ENCODE measurements around the gene PIGA.
"Not testable (repeated sequence)": the region's sequence is repeated elsewhere in the genome, so short reads cannot be mapped to it uniquely, and the experiment has no call there.

Gene PIGA

DNA sequence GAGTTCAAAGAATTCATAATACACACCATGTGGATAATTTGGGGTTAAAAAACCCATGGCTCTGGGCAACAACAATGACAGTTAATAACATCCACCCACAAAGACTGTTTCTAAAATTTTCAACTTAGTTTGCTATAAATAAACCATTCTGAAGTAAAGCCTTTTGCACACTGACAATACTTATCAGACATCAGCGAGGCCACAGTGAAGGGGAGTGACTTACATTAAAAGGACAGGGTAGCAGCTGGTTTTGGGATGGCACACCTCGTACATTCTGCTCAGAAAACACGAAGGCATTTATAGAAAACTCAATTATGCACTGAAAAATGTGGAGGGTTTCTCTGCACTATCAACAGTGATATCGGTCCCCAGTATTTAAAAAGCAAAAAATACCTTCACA, 15.0 kb downstream of the PIGA start:
- TF ChIP-seq, protein P1, sequence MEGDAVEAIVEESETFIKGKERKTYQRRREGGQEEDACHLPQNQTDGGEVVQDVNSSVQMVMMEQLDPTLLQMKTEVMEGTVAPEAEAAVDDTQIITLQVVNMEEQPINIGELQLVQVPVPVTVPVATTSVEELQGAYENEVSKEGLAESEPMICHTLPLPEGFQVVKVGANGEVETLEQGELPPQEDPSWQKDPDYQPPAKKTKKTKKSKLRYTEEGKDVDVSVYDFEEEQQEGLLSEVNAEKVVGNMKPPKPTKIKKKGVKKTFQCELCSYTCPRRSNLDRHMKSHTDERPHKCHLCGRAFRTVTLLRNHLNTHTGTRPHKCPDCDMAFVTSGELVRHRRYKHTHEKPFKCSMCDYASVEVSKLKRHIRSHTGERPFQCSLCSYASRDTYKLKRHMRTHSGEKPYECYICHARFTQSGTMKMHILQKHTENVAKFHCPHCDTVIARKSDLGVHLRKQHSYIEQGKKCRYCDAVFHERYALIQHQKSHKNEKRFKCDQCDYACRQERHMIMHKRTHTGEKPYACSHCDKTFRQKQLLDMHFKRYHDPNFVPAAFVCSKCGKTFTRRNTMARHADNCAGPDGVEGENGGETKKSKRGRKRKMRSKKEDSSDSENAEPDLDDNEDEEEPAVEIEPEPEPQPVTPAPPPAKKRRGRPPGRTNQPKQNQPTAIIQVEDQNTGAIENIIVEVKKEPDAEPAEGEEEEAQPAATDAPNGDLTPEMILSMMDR (IDR thresholded peaks at IDR 0.05; ENCODE audit: insufficient read depth, low read length, poor library complexity, severe bottlenecking): no peak
- DNase-seq (ENCODE audit: extremely low read depth, insufficient read length): no peak
- H3K27me3 ChIP-seq (replicated peaks; ENCODE audit: control insufficient read depth, insufficient read depth, low read length): no peaks in the 10 kb centered on the region
- H3K36me3 ChIP-seq (ENCODE audit: control insufficient read depth, insufficient read depth, low read length): no peaks in the 10 kb centered on the region; the same call in none of the 2 replicates
- no peak overlapping the region for H3K4me3 ChIP-seq (replicated peaks; ENCODE audit: low read depth, low read length)

DNA sequence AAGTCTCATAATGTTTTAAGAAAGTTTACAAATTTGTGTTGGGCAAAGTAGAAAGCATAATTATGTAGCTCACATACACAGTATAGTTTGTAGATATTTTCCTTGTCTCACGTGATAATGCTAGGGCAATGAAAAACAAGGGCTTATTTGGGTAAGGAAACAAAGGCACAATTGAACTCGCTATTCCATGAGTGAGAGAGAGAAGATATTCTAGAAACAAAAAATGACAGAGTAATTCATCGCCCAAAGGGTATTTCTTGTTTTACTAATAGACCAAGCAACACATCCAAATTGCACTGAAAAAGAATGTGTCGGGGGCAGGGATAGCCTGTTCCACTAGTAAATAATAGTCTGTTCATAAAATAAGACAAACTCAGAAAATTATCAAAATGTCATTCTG, 16.2 kb downstream of the PIGA start:
- Histone ChIP-seq H3K4me3 (replicated peaks; ENCODE audit: low read depth, low read length) (no peak overlapping the region), H3K27me3 (replicated peaks; ENCODE audit: control insufficient read depth, insufficient read depth, low read length) (no peaks in the 10 kb centered on the region), H3K36me3 (ENCODE audit: control insufficient read depth, insufficient read depth, low read length) (no peaks in the 10 kb centered on the region; the same call in none of the 2 replicates)
- TF ChIP-seq, protein P1 (IDR thresholded peaks at IDR 0.05; ENCODE audit: insufficient read depth, low read length, poor library complexity, severe bottlenecking): no peak
- no peak for DNase-seq (ENCODE audit: extremely low read depth, insufficient read length)

DNA sequence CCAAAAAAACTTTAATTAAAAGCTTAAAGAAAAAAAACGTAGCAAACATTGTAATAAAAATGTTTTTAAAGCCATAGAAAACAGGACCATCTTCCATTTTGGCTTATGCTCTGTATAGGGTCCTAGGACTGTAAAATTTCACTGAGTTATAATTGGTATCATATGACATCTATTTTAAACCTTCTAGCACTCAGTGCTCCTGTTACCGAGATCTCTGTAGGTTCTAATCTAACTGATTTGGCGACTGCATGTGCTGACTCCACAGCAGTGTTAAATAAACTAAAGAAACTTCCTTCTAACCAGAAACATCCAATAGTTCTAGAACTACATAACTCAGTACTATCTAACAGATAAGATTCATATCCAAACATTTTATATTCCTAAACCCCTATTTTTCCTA, 19.8 kb downstream of the PIGA start, which contains the start of gene ASB11:
ASB11 (minus strand) TSS at position 132 of the 400 bp plus-strand sequence; CDS start at position 97, 35 bp downstream.
- H3K36me3 ChIP-seq (ENCODE audit: control insufficient read depth, insufficient read depth, low read length): no peaks in the 10 kb centered on the region; the same call in 1 of the 2 replicates
- no peak within 1 kb of the TSS for H3K4me3 ChIP-seq (replicated peaks; ENCODE audit: low read depth, low read length)
- DNase-seq (ENCODE audit: extremely low read depth, insufficient read length): no peak
- TF ChIP-seq, protein P1 (IDR thresholded peaks at IDR 0.05; ENCODE audit: insufficient read depth, low read length, poor library complexity, severe bottlenecking): no peak
- no peaks in the 10 kb centered on the region for H3K27me3 ChIP-seq (replicated peaks; ENCODE audit: control insufficient read depth, insufficient read depth, low read length)

- Histone ChIP-seq H3K27me3 (replicated peaks; ENCODE audit: control insufficient read depth, insufficient read depth, low read length) (no peaks in the 10 kb centered on the region), H3K36me3 (ENCODE audit: control insufficient read depth, insufficient read depth, low read length) (no peaks in the 10 kb centered on the region), H3K4me3 (replicated peaks; ENCODE audit: low read depth, low read length) (no peak overlapping the region)
- DNase-seq (ENCODE audit: extremely low read depth, insufficient read length): no peak
- TF ChIP-seq, protein P1 (IDR thresholded peaks at IDR 0.05; ENCODE audit: insufficient read depth, low read length, poor library complexity, severe bottlenecking): no peak
These were observed 20.9 kb downstream of the PIGA start for GRCh38 chrX:15314472-15314871.

DNA sequence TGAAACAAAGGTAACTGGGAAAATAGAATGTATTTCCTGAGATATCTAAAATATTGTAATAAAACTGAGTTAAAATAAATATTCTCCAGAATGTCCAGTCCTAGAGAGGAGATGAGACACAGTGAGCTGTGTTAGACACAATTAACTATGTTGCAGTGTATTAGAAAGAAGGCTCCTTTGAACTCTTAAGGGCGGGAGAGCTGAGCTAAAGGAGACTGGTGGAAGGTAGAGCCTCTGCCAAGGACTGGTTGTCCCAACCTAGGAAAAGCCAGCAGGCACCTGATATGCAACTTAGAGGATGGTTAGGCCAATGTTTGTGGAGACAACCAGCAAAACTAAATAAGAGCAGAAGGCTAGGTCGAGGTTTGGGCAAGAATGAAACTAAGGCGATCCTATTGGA, 24.2 kb downstream of the PIGA start:
- H3K36me3 ChIP-seq (ENCODE audit: control insufficient read depth, insufficient read depth, low read length): no peaks in the 10 kb centered on the region
- no peak for DNase-seq (ENCODE audit: extremely low read depth, insufficient read length)
- H3K4me3 ChIP-seq (replicated peaks; ENCODE audit: low read depth, low read length): no peak overlapping the region
- H3K27me3 ChIP-seq (replicated peaks; ENCODE audit: control insufficient read depth, insufficient read depth, low read length): no peaks in the 10 kb centered on the region
- TF ChIP-seq, protein P1 (IDR thresholded peaks at IDR 0.05; ENCODE audit: insufficient read depth, low read length, poor library complexity, severe bottlenecking): no peak

DNA sequence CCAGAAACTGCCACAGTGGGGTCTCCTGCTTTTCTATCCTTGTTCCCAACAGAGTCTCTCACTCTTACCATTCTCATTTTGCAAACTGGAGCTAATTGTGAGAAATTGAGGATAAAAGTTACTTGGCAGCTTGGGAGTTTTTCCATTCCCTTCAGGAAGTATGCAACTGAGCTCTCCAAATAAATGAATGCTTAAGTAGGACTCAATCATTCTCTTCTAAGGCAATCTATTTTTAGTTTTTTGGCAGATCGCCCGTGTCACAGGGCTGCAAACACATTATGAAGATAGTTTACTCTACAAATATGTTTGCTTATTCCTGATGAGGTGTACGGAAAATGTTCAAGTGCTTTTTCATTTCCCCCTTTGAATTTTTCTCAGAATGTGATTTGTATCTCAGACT, 25.2 kb downstream of the PIGA start:
- no peak for DNase-seq (ENCODE audit: extremely low read depth, insufficient read length)

GRCh38 chrX:15305899-15306298, 29.4 kb downstream of the PIGA start:
- not testable (repeated sequence) for DNase-seq (ENCODE audit: extremely low read depth, insufficient read length); H3K27me3 ChIP-seq (replicated peaks; ENCODE audit: control insufficient read depth, insufficient read depth, low read length); H3K4me3 ChIP-seq (replicated peaks; ENCODE audit: low read depth, low read length); H3K36me3 ChIP-seq (ENCODE audit: control insufficient read depth, insufficient read depth, low read length)

More for the DNA sequence above, 25.2 kb downstream of the PIGA start:
- Histone ChIP-seq H3K36me3 (ENCODE audit: control insufficient read depth, insufficient read depth, low read length) (no peaks in the 10 kb centered on the region), H3K27me3 (replicated peaks; ENCODE audit: control insufficient read depth, insufficient read depth, low read length) (no peaks in the 10 kb centered on the region), H3K4me3 (replicated peaks; ENCODE audit: low read depth, low read length) (no peak overlapping the region)
- TF ChIP-seq, protein P1 (IDR thresholded peaks at IDR 0.05; ENCODE audit: insufficient read depth, low read length, poor library complexity, severe bottlenecking): no peak

All from GM06990 (cell line).